GM19395 (cell line): ENCODE measurements around the gene LPP.

Experiments used
- ATAC-seq: cut with Tn5 transposase; IDR thresholded peaks from one replicate; pipeline ENCODE4 v1.9.1; 2021; ENCODE audit warnings: mild to moderate bottlenecking, moderate library complexity; ENCODE audit not compliant: unreplicated experiment

LPP gene

DNA sequence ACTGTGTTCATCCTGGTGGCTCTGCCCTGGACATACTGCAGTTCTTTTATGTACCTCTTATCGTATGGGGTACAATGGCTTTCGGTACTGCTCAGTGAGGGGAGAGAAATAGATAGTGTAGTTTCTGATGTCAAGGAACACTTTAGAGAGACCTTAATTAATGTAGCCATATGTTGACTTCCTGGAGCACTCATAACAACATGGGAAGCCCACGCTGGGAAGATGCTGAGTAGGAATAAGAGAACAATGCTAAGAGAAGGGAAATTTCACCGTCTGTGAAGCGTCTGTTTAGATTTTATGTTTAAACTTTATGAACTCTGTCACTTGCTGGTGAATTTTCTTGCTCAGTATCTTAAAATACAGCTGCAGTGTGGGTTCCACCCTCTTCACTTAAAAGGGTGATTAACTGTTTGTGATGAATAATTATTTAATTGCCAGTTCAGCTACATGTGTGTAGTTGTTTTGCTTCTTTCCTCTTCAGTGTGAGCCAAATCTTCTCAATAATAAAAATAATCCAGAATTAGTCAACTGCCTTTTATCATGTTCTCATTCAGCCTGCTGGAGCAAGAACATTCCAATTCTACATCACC, 644.7 kb downstream of the LPP start:
- no peak for ATAC-seq

- no peak for ATAC-seq
These were observed 647.4 kb downstream of the LPP start for GRCh38 chr3:188801393-188801792.

GRCh38 chr3:188802645-188803044, 648.7 kb downstream of the LPP start:
- no peak for ATAC-seq

DNA sequence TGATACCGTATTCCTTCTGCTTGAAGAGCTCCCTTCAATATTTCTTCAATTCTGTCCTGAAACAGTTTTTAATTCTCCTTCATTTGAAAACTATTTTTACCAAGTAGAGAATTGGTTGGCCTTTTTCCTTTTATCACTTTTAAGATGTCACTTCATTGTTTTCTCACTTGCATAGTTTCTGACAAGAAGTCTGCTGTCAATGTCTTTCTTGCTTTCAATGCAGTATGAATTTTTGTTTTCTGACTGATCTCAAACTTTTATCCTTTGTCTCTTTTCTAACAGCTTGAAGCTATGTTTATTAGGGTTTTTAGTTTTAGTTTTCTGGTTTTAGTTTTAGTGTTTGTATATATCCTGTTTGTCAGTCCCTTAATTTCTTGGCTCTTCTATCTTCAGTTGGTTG, 653.0 kb downstream of the LPP start:
- ATAC-seq = no peak

GRCh38 chr3:188812198-188812597, 658.2 kb downstream of the LPP start:
- no peak for ATAC-seq

DNA sequence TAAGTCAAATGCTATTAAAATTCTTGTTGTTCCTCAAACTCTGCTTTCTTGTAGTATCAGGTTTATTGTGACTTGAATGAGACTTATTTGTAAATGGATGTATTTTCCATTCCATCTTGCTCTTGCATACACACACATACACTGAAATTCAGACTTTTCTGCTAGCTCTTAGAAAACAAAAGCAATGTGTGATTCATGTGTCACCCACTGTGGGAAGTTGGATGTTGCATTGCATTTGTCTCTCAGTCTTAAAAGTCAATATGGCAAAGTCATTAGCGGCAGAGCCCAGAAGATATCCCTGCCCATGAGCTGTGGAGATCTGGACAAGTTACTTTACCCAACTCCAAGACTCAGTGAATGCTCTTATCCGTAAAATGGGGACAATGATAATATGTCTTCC, 660.6 kb downstream of the LPP start:
- no peak for ATAC-seq

GRCh38 chr3:188817103-188817934, 663.4 kb downstream of the LPP start:
- ATAC-seq = no peak

- ATAC-seq = no peak
These were observed 663.9 kb downstream of the LPP start for GRCh38 chr3:188817935-188818269.

DNA sequence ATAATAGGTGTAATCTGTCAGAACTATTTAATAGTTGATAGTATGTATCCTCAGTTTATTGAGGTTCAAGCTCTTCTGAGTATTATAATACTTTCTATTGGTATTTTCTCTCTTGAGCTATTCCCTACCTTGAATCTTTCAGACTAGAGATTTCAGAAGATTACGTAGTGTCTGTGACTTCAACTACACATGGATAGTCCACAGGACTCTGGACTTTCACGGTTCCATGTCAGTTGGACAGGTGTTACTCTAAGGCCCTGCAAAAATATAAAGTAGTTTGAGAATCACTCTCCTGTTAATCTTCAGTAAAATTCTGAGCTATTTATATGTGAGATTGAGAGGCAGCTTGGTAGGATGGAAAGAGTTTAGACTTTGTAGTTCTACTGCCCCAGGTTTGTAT, 664.3 kb downstream of the LPP start:
- ATAC-seq = no peak

DNA sequence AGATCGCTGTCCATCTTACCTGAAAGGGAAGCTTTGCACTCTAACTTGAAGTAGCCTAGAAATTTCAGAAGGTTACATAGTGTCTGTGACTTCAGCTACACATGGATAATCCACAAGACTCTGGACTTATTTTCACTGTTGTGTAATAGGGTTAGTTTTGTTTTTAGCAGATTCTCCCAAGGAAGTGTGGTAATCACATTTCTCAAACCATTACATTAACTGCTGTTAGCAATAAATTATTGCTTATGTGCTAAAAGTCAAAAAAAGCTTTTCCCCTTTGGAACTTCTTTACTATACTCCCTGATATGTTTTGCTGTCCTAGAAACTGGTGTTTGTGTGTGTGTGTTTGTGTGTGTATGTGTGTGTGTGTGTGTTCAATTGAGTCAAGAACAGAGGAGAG, 666.0 kb downstream of the LPP start:
- ATAC-seq = no peak

GRCh38 chr3:188822004-188822403, 668.0 kb downstream of the LPP start:
- ATAC-seq = no peak

DNA sequence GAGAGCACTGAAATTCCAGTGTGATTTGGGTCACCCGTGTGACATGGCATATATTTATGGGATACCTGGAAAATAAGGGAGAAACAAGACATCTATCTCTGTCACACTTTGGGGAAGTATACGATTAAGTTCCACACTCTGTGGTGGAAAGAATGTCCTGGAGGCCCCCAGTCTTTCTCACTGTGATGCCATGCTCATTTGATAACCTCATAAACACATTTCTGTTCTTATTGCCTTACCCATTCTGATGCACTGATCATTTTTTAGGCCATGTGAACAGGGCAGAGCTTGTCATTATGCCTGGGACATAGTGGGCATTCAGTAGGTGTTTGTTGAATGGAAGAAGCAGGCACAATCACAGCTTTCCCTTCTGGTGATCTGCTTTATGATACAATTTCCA, 668.5 kb downstream of the LPP start:
- ATAC-seq = no peak

GRCh38 chr3:188824566-188824965, 670.6 kb downstream of the LPP start:
- no peak for ATAC-seq

DNA sequence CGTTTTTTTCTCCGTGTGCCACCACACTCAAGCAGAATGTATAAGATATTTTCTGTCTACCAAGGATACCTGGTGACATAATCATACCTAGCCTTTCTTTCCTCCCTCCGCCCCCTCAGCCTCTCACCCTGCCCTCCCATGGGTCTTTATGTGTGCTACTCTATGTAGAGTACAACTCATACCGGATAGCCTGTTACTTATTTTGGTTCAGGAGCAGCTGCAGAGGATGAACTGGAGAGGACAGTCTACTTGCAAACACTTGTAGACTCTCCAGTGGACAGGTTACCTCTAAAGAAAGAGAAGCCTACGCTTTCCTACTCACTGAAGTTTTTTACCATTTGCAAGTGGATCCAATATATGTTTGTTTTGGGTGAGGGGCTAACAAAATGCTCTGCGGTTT, 671.9 kb downstream of the LPP start:
- no peak for ATAC-seq

DNA sequence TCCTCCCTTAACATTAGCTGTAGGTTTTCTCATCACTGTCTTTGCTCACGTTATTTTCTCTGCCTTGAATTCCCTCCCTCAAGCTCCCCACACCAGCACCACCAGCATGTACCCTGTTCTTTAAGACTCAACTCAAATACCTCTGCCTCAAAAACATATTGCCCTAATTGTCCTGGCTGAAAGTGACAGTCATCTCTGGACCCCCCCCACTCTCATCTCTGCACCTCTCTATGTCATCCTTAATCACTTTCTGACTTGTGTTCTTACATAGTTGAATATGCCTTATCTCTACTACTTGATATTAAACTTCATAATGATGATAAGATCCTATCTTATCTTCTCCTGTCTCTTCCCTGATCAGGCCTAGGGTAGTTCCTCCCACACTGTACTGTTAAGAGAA, 672.6 kb downstream of the LPP start:
- ATAC-seq = no peak

- ATAC-seq = no peak
These were observed 673.1 kb downstream of the LPP start for GRCh38 chr3:188827103-188827502.

GRCh38 chr3:188827576-188827975, 673.6 kb downstream of the LPP start:
- no peak for ATAC-seq

- ATAC-seq = no peak
These were observed 675.2 kb downstream of the LPP start for GRCh38 chr3:188829130-188829529.

DNA sequence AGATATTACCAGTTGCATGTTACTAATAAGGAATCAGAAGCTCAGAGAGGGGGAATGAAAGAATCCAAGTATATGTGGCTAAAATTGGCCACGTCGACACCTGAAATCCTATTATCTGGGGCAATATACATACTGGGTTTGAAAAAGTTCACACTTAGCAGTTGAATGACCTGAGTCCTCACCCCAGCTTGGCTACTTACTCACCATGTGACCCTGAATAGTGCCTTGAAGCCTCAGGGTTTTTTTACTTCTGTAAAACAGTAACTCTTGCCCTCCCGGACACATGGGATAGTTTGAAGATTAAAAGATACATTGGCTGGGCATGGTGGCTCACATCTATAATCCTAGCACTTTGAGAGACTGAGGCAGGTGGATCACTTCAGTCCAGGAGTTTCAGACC, 675.6 kb downstream of the LPP start:
- no peak for ATAC-seq

- ATAC-seq = no peak
These were observed 676.9 kb downstream of the LPP start for GRCh38 chr3:188830893-188831292.

- no peak for ATAC-seq
These were observed 678.2 kb downstream of the LPP start for GRCh38 chr3:188832146-188832545.

GRCh38 chr3:188832961-188833721, 679.2 kb downstream of the LPP start:
- no peak for ATAC-seq
